NB4 (cell line): Measurements from ENCODE around the gene TCERG1L.

ENCODE experiments used
- DNase-seq: peaks from one replicate; pipeline ENCODE4 v3.0.0; 2010; ENCODE audit warnings: low read depth
- H3K4me3 ChIP-seq: one replicate; pipeline ENCODE4 v1.5.1; 2011; ENCODE audit warnings: mild to moderate bottlenecking, low read depth, low read length, moderate library complexity
- CTCF ChIP-seq: IDR thresholded peaks from one replicate; pipeline ENCODE4 v1.5.1; 2012; ENCODE audit warnings: low read depth, low read length
- MAX ChIP-seq: IDR thresholded peaks from 2 replicates; pipeline ENCODE4 v1.6.1; 2011; ENCODE audit warnings: low read depth, low read length
- MYC ChIP-seq: IDR thresholded peaks from 2 replicates; pipeline ENCODE4 v1.6.1; 2011; ENCODE audit warnings: low read depth, low read length
- POLR2A ChIP-seq: IDR thresholded peaks from 2 replicates; pipeline ENCODE4 v1.6.1; 2011; ENCODE audit warnings: mild to moderate bottlenecking; ENCODE audit not compliant: insufficient read length; ENCODE audit errors: extremely low read depth

The TCERG1L gene

GRCh38 chr10:131195558-131196159 lies 115.9 kb downstream of the TCERG1L start:
- no peak for DNase-seq
- no peak overlapping the region for H3K4me3 ChIP-seq
- TF ChIP-seq MYC (no peak), MAX (no peak), POLR2A (no peak), CTCF (no peak)

- DNase-seq = no peak
- no peak overlapping the region for H3K4me3 ChIP-seq
- TF ChIP-seq POLR2A (no peak), MAX (no peak), CTCF (no peak), MYC (no peak)
Measured at GRCh38 chr10:131195116-131195515, 116.4 kb downstream of the TCERG1L start.

GRCh38 chr10:131193923-131194322 lies 117.6 kb downstream of the TCERG1L start:
- no peak for TF ChIP-seq MYC
- TF ChIP-seq POLR2A = no peak
- no peak for TF ChIP-seq MAX
- TF ChIP-seq CTCF = no peak
- DNase-seq = no peak
- H3K4me3 ChIP-seq = no peak overlapping the region

GRCh38 chr10:131188494-131188893 lies 123.0 kb downstream of the TCERG1L start:
- no peak for TF ChIP-seq POLR2A
- no peak for TF ChIP-seq MAX
- no peak for TF ChIP-seq MYC
- TF ChIP-seq CTCF = no peak
- no peak overlapping the region for H3K4me3 ChIP-seq
- DNase-seq = no peak

GRCh38 chr10:131187926-131188325 lies 123.6 kb downstream of the TCERG1L start:
- H3K4me3 ChIP-seq = no peak overlapping the region
- TF ChIP-seq POLR2A (no peak), MYC (no peak), MAX (no peak), CTCF (no peak)
- DNase-seq = no peak

GRCh38 chr10:131187274-131187673 lies 124.2 kb downstream of the TCERG1L start:
- no peak for DNase-seq
- TF ChIP-seq MYC (no peak), POLR2A (no peak), CTCF (no peak), MAX (no peak)
- no peak overlapping the region for H3K4me3 ChIP-seq
